ENCODE measurements around the gene RAP1GAP.

Gene RAP1GAP

DNA sequence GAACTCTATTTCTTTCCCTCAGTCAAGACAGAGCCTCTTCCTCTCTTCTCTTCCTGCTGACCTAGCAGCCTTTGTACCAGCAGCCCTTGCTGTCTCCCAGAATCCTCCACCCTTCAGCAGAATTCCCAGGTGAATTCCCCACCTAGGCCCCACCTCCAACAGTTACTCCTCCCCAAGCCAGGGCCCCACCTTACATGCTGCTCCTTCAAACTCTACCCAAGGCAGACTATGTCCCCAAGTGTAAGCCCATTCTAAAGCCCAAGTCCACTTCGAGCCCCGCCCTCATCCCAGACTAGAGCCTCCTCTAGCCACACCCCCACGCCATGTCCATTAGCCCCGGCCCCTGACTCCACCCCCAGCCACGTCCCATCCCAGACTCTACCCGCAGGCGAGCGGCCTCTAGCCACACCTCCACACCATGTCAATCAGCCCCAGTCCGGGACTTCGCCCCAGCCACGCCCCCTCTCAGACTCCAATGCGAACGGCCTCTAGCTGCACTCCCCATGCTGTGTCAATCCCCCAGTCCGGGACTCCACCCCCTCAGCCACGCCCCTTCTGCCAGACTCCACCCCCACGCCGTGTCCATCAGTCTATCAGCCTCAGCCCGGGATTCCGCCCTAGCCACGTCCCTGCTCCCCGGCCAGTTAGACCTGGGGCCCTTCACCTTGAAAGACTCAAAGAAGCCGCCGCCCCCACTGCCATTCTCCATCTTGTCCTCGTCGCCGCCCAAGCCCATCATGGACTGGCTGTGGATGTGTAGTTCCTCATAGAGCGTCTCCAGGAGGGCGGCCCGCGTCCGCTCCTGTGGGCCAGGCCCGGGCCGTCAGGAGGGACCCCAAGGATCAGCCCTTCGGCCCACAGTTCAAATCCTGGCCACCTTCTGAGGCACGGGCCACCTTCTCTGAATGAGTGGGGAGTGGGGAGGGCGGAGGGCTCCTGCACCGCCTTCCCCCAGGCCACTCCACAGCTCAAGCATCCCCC lies 61.3 kb downstream of the RAP1GAP start:
- DNase-seq = peak; percentile 41

DNA sequence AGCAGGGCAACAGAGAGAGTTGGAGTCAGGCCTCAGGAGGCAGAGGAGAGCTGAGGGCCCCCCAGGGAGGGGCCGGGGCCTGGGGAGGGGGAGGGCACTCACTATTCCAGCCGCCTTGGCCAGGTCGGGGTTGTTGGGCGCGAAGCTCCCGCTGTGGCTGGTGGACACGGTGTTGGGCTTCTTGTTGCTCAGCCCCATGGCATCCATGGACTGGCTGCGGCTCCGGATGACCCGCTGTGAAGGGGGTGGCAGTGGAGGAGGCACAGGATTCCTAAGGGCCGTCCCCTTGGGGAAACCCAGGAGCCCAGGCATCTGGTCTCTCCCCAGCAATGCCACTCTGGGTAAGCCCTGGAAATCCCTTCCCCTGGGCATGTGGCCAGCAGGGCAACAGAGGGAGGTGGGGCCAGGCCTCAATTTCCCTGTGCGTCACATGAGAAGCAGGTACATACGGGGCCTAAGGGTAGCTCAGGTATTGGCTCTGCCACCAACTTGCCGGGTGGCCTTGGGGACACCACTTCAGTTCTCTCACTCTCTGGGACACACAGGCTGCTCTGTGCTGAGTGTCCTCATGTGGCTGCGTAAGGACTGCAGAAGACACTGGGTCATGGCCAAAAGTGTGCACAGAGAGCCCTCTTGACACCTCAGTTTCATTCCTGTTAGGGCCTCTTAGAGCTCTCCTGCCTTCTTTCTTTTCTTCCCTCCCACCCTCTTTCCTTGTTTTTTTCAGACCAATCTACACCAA lies 63.0 kb downstream of the RAP1GAP start:
- no peak for DNase-seq

DNA sequence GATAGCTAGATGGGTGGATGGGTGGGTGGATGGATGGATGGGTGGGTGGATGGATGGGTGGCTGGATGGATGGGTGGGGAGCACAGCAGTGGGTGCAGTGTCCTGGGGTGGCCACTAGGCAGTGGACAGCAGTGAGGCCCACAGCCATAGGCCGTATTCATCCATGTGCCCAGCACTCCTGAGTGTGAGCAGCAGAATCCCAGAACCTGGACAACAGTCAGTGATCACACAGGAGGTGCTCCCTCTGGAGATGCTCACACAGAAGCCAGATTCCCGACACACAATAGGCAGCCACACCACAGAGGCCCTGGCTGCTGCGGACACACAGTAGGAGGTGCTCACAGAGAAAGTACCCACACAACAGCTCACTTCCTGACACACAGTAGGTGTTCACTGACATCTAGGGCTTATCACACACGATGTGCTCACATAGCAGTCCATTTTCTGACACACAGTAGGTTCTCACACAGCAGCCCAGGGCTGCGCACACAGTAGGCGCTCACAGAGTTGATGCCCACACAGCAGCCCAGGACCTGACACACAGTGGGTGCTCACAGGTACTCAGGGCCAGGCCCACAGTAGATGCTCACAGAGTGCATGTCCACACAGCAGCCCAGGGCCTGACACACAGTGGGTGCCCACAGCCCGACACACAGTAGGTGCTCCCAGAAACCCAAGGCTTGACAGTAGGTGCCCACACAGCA lies 64.0 kb downstream of the RAP1GAP start:
- no peak for DNase-seq

DNA sequence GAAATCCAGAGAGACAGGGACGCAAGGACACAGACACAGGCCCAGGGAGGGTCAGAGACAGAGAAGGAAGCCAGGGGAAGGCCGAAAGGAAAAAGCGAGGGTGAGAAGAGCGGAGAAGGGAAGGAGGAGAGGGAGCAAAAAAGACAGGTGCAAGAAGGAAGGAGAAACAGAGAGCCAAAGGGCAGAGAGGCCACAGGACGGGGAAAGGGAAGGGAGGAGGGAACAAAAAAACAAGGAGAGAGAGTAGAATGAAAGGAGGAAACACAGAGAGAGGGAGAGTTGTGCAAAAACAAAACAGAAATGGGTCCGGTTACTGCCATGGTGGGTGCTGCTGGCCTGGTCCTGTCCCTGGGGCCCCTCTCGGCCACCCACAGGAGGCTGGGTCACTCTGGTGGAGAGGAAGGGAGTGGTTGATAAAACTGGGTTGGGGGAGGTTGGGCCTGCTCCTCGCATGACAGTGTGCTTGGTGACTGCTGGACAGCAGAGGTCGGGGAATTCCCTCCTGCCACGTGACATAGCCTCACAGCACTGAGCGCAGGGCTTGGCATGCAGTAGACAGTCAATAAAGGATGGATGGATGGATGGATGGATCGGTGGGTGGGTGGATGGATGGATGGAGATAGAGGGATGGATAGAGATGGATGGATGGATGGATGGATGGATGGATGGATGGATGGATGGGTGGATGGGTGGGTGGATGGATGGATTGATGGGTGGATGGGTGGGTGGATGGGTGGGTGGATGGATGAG lies 64.8 kb downstream of the RAP1GAP start:
- DNase-seq = no peak

DNA sequence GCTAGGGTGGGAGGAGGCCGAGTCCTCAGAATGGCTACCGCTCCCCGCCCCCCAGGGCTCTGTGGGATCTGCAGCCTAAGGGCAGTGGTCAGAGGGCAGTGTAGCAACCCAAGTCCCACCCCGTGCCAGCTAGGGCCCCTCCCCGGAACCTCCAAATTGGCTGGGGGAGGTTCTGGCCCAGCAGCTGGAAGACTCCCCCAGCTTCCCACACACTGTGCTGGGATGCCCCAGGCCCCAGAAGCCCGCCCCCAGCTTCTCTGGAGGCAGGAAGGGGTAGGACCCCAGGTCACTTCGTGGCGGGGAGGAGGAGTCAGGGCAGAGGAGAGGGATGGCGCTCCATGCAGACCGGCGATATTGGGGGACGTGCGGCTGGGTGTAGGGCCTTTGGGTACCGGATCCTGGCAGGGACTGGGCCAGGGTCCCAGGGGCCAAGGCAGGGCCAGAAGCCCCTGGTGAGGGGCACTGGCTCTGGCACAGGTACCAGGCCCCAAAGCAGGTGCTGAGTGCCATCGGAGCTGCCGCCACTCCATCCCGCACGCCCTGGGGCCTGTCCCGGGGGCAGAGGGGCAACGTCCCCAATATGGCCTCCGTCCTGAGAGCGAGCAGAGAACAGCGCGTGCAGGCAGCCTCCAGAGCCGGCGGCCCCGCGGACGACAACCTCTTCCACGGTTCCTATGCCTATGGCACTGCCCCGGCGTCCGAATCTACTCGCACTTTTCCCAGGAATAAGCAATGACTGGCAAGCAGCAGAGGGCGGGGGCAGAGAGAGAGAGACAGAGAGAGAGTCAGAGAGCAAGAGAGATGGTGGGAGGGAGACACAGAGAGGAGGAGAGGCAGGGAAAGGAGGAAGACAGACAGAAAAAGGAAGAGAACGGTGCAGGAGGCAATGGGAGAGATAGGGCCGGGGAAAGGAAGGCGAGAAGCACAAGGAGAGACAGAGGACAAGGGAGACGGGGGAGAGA lies 65.7 kb downstream of the RAP1GAP start:
- no peak for DNase-seq

DNA sequence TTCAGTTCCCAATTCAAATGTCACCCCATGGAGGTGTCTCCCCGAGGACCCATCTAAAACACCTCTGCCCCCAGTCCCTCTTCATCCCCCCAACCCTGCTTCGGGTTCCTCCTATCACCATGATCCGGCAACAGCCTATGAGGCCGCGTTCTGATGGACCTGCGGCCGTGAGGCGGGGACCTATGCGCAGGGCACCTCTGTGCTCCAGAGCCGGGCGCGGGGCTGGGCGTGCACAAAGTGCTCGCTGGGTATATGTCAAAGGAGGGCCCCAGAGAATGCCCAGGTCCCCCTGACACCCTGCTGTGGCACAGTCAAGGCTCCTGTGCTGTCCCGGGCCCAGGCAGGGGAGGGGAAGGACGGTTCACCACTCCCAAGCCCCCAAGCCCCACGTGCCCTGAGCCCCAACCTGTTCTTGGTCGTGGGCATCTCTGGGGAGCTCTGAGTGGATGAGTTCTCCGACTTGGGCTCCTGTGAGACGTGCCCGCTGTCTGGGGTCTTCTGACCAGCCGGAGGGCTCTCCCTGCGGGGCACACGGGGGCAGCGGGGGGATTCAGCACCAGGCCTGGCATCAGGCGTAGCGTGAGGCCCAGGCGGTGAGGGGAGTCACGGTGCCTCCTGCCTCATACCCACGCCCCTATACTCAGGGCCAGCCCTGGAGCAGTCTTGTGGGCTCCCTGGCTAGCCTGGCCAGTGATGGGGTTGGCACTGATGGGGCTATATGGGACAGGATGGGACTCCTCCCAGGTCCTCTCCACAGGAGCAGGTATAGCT lies 67.7 kb downstream of the RAP1GAP start:
- no peak for DNase-seq

DNA sequence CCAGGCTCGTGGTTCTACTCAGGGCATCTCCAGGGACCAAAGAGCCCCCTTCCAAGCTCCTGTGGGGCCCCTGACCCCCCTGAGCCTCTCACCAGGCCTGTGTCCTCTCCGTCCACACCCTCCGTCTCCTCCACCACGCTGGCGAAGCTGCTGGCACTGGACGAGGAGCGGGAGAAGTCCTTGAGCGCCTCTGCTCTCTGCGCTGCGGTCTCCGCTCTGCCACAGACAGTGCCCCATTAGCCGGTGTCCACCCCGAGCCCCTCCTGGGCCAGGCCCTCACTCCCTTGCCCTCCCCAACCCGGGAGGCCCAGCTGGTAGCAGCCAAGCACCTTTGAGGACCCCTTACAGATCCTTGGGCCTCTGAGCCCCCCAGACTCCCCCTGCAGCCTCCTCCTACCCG lies 69.8 kb downstream of the RAP1GAP start:
- no peak for DNase-seq

DNA sequence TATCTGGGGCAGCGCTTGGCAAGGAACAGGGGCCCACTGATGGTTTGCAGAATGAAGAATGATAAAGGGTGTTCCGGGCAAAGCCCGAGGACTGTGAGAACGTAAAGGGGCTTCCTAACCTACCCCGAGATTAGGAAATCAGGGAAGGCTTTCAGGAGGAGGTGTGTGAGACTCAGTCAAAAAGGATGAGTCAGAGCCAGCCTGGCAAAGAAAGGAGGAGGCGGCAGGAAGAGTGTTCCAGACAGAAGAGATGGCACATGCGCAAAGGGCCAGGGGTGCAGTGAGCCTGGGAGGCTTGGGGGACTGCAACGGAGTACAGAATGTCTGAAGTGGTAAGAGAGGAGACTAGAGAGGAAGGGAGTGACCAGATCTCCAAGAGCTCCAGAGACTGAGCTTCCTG lies 70.3 kb downstream of the RAP1GAP start:
- DNase-seq = no peak

DNA sequence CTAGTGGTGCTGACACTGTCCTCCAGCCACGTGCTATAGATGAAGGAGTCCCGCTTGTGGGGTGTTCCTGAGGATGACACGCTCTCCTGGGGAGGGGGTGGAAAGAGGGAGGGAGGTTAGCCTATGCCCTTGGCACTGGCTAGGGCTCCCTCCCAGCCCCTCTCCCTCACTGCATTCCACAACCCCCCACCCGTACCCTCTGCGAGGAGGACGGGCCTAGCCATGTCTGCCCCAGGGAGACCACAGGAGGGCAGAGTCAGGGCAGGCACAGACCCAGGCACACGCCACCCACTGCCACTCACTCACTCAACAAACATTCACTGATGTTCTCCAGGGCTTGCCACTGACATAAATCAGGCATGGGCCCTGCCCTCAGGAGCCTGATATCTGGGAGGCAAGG lies 70.7 kb downstream of the RAP1GAP start:
- no peak for DNase-seq

DNA sequence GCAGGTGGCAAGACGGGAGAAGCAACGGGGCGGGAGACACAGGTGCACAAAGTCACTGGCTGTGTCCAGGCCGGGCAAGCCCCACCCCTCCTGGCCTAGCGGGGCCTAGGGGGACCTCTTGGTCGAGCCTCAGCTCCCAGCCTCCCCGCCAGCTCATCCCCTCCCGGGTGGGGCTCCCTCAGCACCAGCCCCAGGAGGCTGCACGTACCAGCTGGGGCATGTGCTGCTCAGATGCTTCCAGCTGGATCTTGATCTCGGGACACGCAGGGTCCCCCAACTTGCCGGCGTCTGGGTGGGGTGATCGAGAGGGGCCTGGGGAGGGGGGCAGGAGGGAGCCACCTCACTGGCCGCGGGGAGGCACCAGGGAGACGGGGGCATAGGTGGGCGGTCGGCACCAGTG lies 71.4 kb downstream of the RAP1GAP start:
- no peak for DNase-seq

DNA sequence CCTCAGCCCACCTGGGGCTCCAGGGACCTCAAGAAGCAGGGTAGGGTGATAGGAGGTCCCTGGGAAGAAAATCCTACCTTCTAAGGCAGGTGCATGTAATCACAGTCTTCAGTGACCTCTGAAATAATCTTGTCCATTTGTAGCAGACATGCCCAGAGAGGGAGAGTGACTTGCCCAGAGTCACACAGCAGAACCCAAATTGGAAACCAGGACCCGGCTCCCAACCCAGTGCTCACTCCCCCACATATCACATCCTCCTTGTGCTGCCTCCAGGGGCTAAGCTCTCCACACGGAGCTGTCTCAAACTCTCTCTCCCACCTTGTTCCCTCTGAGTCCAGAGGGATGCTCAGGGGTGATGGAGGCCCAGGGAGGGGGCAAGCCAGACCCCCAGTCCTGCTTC lies 72.5 kb downstream of the RAP1GAP start:
- DNase-seq = no peak

DNA sequence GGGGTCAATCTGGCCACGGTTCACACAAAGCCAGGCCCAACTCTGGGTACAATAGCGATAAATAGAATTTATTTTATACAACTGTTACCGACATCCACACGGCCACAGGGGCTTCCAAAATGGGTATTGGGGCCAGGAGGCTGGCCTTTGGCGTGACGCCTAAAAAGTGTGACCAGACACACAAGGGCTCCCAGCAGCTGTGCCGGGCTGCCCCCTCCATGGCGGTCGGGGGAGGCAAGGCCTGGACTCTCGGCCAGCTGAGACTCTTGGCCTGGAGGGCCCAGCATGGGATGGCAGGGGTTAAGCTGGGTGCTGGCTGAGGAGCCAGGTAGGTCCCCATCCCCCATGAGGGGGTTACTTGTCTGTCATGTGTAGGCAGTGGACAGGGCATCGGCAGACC lies 73.0 kb downstream of the RAP1GAP start:
- DNase-seq = no peak

DNA sequence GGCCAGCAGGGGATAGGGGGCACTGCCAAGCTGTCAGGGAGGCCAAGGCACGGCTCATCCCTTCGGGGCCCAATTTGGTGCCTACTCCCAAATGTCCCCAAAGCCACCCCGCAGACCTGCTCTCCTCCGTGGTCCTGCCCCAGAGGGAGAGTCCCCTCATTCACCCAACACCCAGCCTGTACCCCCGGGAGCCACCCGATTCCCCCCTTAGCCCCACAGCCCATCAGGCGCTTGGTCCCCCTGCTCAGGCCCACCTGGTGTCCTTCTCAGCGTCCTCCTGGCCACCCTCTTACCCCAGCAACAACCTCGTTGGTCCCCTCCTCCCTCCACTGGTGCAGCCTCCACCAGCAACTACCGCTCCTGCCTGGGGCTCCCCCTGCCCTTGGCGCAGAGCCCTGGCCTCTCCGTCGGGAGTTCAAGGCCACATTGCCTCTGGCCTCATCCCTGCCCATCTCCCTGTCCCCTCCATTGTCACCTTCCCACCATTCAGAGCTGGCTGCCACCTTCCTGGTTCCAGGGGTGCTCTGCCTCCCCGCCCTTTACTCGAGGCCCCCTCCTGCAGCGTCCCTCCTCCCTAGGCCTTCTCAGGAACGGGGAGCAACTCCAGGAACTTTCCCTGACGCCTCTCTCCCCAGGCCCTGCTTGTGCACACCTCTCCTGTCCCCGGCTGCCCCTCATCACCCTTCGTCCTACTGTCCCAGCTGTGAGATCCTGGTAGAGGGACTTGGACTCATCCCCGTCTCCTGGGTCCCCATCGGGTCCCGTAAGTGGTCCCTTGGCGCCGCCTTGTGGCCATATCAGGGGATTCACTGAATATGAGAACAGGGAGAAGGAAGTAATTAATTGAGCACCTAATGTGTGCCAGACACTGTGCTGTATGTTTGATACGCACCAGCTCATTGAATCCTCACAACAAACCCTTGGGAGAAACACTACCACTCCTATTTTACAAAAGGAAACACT lies 73.9 kb downstream of the RAP1GAP start:
- peak; percentile 51 for DNase-seq

DNA sequence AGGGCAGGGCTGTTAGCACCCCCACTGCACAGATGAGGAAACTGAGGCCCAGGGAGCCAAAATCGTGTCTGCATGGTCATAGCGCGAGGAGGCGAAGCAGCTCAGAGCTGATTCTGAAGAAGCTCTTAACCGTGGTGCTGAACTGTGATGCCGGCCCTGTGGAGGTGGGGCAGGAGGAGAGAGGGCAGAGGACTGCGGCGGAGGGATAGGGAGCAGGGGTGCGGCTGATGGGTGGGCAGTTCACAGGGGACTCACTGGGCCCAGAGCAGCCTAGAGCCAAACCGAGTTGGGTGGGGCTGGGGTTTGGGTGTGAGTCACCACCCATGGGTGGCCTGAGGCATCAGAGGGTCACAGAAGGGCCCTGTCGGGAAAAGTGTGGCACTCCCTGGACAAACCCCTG lies 74.7 kb downstream of the RAP1GAP start:
- DNase-seq = no peak

DNA sequence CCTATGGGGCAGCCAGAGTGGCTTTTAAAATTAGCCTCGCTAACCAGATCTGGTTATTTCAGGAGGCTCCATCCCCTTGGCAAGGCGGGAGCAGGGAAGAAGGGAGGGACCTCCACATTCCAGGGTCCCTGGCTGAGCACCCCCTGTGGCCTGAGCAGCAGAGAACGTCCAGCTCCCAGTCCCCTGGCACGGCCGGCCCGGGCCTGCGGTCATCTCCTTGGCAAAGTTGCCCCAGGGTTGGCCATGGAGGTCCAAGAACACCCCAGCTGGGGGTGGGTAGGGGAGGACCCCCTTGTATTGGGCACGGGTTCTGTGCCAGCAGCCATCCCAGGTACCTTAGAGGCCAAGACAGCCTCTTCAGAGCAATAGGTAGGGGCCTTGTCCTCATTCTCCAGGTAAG lies 75.9 kb downstream of the RAP1GAP start:
- DNase-seq = no peak

DNA sequence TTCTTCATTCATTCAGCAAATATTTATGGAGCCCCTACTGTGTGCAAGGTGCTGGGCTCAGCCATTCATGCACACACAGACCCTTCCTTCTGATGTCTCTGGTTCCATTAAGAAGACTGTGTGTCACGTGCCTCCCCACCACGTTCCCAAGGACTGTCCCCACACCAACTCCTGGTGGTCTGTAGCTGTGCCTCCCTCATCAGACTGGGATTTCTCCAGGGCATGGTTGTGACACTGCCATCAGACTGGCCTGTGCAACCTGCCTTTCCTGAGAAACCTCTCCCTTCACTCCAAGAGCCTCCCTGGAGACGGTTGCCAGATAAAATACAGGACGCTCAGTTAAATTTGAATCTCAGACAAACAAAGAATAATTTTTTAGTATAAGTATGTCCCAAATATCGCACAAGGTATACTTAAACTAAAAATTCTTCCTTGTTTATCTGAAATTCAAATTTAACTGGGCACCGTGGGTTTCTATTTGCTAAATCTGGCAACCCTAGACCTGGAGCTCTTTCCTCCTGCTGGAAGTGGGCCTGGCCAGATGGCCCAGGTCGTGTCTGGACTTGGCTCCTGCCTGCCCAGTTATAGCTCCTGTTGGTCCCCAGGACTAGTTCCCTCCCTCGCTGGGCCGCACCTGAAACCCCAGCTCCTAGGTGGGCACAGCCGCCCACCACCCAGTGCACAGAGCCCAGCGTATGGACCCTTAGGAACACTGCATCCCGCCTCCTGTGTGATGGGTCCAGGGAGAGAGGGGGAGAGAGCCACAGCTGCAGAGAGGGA lies 76.9 kb downstream of the RAP1GAP start:
- no peak for DNase-seq

DNA sequence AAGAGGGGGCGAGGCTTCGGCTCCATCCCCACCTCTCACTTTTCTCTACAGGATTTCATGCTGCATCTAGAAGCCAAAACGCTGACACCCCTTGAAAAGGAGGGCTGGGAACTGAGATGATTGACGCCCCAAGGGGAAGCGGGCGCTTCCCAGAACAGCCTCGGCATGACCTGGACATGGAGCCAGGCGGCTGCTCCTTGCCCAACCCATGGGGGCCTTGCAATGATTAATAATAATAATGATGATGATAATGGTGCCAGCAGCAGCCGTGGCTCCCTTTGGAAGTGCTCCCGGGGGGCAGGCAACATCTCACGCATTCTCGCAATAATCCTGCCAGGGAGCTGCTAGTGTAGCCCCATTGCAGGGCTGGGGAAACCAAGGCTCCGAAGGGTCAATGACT lies 78.2 kb downstream of the RAP1GAP start:
- no peak for DNase-seq

DNA sequence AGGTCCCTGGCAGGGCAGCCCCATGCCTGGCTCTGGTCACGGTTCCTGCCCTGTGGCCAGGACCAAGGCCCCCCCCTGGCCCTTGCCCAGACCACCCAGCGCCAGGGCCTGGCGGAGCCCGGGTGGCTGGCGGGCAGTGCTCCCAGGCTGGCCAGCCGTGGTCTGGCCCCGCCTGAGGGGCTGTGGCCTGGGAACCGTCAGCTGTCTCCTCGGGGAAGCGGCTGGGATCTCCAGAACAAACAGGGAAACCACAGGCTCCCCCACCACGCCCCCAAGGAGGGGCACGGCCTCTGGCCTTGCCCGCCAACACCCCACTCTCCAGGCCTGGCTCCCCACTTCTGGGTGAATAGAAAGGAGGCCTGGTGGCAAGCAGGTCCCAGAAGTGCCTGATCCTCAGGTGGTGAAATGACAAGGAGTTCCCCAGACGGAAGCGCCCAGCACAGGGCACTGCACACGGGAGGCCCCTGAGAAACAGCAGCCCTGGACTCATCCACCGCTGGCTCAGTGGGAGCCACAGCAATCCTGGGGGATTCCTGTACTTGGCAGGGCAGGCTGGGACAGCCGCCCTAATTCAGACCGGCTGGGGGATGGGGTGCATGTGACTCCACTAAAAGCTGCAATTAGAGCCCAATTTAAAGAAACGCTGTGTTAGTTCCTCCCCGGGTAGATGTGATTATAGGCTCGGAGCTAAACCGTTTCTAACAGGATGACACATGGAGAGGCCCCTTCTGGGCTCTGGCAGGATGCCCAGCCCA lies 78.9 kb downstream of the RAP1GAP start:
- no peak for DNase-seq

All from stimulated activated CD4-positive, alpha-beta T cell treated with anti-CD3 and anti-CD28 coated beads, Interleukin-4, amount 100 ng/mL, for 1 hour (primary cell).